ENCODE measurements around the gene DLGAP1. TPM values are rescaled to one million over a fixed set of nuclear protein-coding genes. Genes with fewer than 3 reads are reported as not detected.

Gene DLGAP1
- total and polyA plus RNA-seq, 10 donors, result 0.11 to 6.0 (median 2.1) TPM

DNA sequence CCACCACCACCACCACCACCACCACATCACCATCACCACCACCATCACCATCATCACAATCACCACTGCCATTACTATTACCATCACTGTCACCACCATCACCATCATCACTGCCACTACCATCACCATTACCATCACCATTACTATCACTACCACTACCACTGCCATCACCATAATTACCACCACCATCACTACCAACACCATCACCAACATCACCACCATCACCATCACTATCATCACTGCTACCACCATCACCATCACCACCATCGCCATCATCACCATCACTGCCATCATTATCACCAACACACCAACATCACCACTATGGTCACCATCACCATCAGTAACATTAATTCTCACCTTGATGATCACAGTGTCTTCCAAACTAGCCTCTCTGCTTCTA lies 713.8 kb downstream of the DLGAP1 start:
- Histone ChIP-seq H3K36me3 (no peaks in the 10 kb centered on the region), H3K4me1 (no peaks in the 10 kb centered on the region), H3K27ac (no peak overlapping the region), H3K27me3 (replicated peaks in 1 of 7) (no peaks in the 10 kb centered on the region), H3K4me3 (no peak overlapping the region), H3K9me3 (no peaks in the 10 kb centered on the region)
- DNase-seq, result no peak
- intact Hi-C loops (cut with DNase I; ENCODE audit: low total_unique reads), result no loop called here
- 94 to 100% (median 97%) methylated on average over 1 of the region's 1 CpG for WGBS, 5 donors
- no peak for TF ChIP-seq POLR2A (IDR thresholded peaks at IDR 0.05)
- no peak for TF ChIP-seq POLR2AphosphoS5 (IDR thresholded peaks at IDR 0.05)
- TF ChIP-seq, protein P1, sequence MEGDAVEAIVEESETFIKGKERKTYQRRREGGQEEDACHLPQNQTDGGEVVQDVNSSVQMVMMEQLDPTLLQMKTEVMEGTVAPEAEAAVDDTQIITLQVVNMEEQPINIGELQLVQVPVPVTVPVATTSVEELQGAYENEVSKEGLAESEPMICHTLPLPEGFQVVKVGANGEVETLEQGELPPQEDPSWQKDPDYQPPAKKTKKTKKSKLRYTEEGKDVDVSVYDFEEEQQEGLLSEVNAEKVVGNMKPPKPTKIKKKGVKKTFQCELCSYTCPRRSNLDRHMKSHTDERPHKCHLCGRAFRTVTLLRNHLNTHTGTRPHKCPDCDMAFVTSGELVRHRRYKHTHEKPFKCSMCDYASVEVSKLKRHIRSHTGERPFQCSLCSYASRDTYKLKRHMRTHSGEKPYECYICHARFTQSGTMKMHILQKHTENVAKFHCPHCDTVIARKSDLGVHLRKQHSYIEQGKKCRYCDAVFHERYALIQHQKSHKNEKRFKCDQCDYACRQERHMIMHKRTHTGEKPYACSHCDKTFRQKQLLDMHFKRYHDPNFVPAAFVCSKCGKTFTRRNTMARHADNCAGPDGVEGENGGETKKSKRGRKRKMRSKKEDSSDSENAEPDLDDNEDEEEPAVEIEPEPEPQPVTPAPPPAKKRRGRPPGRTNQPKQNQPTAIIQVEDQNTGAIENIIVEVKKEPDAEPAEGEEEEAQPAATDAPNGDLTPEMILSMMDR (IDR thresholded peaks at IDR 0.05 in 8 of 11, conservative IDR thresholded peaks at IDR 0.05 in 3 of 11), result no peak

DNA sequence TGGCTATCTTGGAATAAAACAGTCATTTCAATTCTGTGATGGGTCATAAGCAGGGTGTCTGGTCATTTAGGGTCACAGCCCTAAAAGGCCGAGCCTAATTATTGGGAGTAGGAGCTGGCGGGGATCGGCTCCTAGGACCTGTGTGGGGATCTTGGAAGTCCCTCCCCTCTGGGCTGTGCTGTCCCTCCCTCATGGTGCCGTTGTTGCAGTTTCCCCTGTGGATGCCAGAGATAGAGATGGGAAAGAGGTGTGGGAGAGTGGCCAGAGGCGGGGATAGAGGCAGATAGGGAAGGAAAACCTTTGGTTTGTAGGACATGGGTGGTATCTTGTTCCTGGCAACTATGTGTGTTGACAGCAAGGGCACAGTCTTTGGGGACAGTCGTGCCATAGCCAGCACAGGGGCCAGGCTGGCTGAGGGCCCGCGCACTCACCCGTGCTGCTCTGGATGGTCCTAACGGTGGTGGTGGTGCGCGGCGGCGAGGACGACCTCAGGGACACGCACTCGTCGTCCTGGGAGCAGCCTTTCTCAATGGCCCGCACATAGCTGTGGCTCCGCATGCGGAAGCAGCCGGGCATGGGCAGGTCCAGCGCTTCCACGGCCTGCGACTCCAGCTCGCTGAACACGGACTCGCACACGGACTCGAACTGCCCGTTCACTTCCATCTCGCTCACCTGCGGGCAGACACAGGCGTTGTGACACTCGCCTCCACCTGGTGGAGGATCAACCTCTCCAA lies 726.2 kb downstream of the DLGAP1 start:
- no peaks in the 10 kb centered on the region for H3K9me3 ChIP-seq
- no peak for TF ChIP-seq POLR2A (IDR thresholded peaks at IDR 0.05)
- no peak for TF ChIP-seq POLR2AphosphoS5 (IDR thresholded peaks at IDR 0.05)
- TF ChIP-seq, protein P1 (IDR thresholded peaks at IDR 0.05 in 8 of 11, conservative IDR thresholded peaks at IDR 0.05 in 3 of 11), result no peak
- H3K4me1 ChIP-seq, result peaks cover 0 to 22% (median 13%) of the 10 kb centered on the region in 6 donors
- H3K27me3 ChIP-seq (replicated peaks in 1 of 7), result no peaks in the 10 kb centered on the region
- H3K27ac ChIP-seq, result no peak overlapping the region
- no peaks in the 10 kb centered on the region for H3K36me3 ChIP-seq
- no peak overlapping the region for H3K4me3 ChIP-seq
- DNase-seq, result no peak
- 94 to 97% (median 96%) methylated on average over 19 to 35 of the region's 35 CpGs for WGBS, 5 donors
- intact Hi-C loops (cut with DNase I; ENCODE audit: low total_unique reads), result no loop called here

DNA sequence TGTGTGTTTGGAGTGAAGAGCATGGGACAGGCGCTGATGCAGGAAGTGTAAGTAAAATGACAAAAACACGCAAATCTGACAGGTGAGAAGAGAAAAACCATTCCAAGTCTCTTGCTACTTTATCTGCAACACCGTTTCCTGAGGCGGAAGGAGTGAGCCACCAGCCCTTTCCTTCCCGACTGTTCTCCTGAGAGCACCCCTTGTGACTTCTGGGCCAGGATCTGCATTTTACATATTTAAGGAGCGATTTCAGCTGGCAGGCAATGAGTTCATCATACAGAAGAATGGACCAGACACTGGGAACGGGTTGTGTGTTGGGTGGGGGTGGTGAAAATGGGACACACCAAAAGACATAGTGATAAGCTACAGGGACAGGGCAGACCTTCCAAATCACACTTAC lies 727.8 kb downstream of the DLGAP1 start:
- TF ChIP-seq, protein P1 (IDR thresholded peaks at IDR 0.05 in 8 of 11, conservative IDR thresholded peaks at IDR 0.05 in 3 of 11), result no peak
- no peak for TF ChIP-seq POLR2AphosphoS5 (IDR thresholded peaks at IDR 0.05)
- TF ChIP-seq POLR2A (IDR thresholded peaks at IDR 0.05), result no peak
- DNase-seq, result no peak
- H3K36me3 ChIP-seq, result no peaks in the 10 kb centered on the region
- H3K27ac ChIP-seq, result peak overlapping the region in 2 of 8 donors; percentile 2 to 40
- peaks cover 0 to 35% (median 20%) of the 10 kb centered on the region in 6 donors for H3K4me1 ChIP-seq
- H3K9me3 ChIP-seq, result no peaks in the 10 kb centered on the region
- intact Hi-C loops (cut with DNase I; ENCODE audit: low total_unique reads), result no loop called here
- no peak overlapping the region for H3K4me3 ChIP-seq
- WGBS, 5 donors, result 55 to 69% (median 65%) methylated on average over 7 of the region's 7 CpGs
- H3K27me3 ChIP-seq (replicated peaks in 1 of 7), result no peaks in the 10 kb centered on the region

DNA sequence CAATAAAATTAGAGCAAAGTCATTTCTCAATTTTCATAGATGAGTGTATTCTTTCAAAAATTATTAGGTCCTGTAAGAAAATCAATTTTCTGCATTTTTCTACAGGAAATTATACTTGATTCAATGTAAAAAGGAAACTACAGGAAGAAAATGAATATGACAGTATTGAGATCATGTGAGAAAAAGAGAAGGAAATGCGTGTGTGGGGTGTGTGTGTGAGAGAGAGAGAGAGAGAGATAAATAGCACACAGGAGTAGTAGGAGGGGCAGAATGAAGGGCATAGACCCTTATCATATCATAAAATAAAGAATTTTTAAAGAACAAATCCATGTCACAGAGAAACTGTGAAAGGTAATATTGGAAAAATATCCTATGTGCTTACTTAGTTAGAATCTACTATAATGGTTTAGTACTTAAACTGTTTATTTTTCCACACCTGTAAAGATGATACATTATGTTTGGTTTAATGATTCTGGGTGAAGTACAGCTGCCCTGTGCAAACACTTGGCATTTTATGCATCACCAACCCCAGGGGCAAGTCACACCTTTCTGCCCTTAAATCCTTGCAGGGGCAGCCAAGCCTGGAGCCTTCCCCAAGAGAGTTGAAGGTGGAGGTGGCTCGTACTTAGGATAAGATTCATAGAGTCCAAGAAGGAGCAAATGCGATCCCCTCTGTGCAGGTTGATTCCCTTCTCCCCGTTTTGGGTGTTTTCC lies 728.7 kb downstream of the DLGAP1 start:
- intact Hi-C loops (cut with DNase I; ENCODE audit: low total_unique reads), result no loop called here
- DNase-seq, result no peak
- H3K36me3 ChIP-seq, result no peaks in the 10 kb centered on the region
- no peak for TF ChIP-seq POLR2AphosphoS5 (IDR thresholded peaks at IDR 0.05)
- no peak for TF ChIP-seq POLR2A (IDR thresholded peaks at IDR 0.05)
- TF ChIP-seq, protein P1 (IDR thresholded peaks at IDR 0.05 in 8 of 11, conservative IDR thresholded peaks at IDR 0.05 in 3 of 11), result no peak
- H3K4me1 ChIP-seq, result peaks cover 0 to 44% (median 20%) of the 10 kb centered on the region in 6 donors
- H3K9me3 ChIP-seq, result no peaks in the 10 kb centered on the region
- 55 to 64% (median 59%) methylated on average over 4 of the region's 4 CpGs for WGBS, 5 donors
- no peak overlapping the region for H3K4me3 ChIP-seq
- peak overlapping the region in 5 of 8 donors; percentile 2 to 40 (median 27) for H3K27ac ChIP-seq
- no peaks in the 10 kb centered on the region for H3K27me3 ChIP-seq (replicated peaks in 1 of 7)

Measured in spleen (tissue), 11 donors.